Measurements from ENCODE around the gene LAMB3. TPM values are rescaled to one million over a fixed set of nuclear protein-coding genes. Genes with fewer than 3 reads are reported as not detected.
"Not testable (repeated sequence)": the region's sequence is repeated elsewhere in the genome, so short reads cannot be mapped to it uniquely, and the experiment has no call there.

LAMB3 gene
- 4.6 and 5.8 TPM in 2 replicates for polyA plus RNA-seq
- polyA minus RNA-seq, result 2.5 and 4.1 TPM in 2 replicates

- Histone ChIP-seq H3K79me2 (replicated peaks; ENCODE audit: insufficient read depth, low read length) (no peaks in the 10 kb centered on the region), H3F3A (ENCODE audit: insufficient read depth, low read length, poor library complexity, severe bottlenecking) (no peaks in the 10 kb centered on the region), H2AFZ (ENCODE audit: low read depth, low read length) (no peak within 1 kb of the TSS), H3K9me3 (ENCODE audit: low read length) (no peaks in the 10 kb centered on the region), H3K9ac (ENCODE audit: low read length) (no peak within 1 kb of the TSS), H3K27ac (ENCODE audit: low read length) (no peak within 1 kb of the TSS), H3K4me3 (ENCODE audit: low read length) (no peak within 1 kb of the TSS), H3K9me2 (ENCODE audit: insufficient read depth, low read length) (no peaks in the 10 kb centered on the region), H3K36me3 (ENCODE audit: insufficient read depth, low read length) (no peaks in the 10 kb centered on the region), H4K20me1 (ENCODE audit: insufficient read depth) (no peaks in the 10 kb centered on the region), H3K4me2 (ENCODE audit: low read length) (no peak within 1 kb of the TSS), H3K27me3 (ENCODE audit: insufficient read depth, low read depth, low read length) (no peaks in the 10 kb centered on the region)
- TF ChIP-seq SMC3 (conservative IDR thresholded peaks at IDR 0.05; ENCODE audit: poor library complexity) (no peak), RAD21 (conservative IDR thresholded peaks at IDR 0.05) (no peak), CTCF (IDR thresholded peaks at IDR 0.05; ENCODE audit: poor library complexity, severe bottlenecking) (no peak), TAF1 (IDR thresholded peaks at IDR 0.05; ENCODE audit: low read depth) (no peak), EZH2 (IDR thresholded peaks at IDR 0.05; ENCODE audit: borderline replicate concordance, insufficient read depth, low read length, poor library complexity, severe bottlenecking) (no peak), REST (IDR thresholded peaks at IDR 0.05; ENCODE audit: borderline replicate concordance) (no peak), MXI1 (conservative IDR thresholded peaks at IDR 0.05; ENCODE audit: poor library complexity, severe bottlenecking) (no peak), POLR2AphosphoS5 (IDR thresholded peaks at IDR 0.05) (no peak), EP300 (conservative IDR thresholded peaks at IDR 0.05; ENCODE audit: poor library complexity, severe bottlenecking) (no peak)
Measured at GRCh38 chr1:209652121-209652735, at the start of gene LAMB3. LAMB3 (minus strand) TSS chr1:209652425; CDS start chr1:209650944, 1,481 bp downstream.

- not testable (repeated sequence) for H3K79me2 ChIP-seq (replicated peaks; ENCODE audit: insufficient read depth, low read length); H3F3A ChIP-seq (ENCODE audit: insufficient read depth, low read length, poor library complexity, severe bottlenecking); H3K4me3 ChIP-seq (ENCODE audit: low read length)
Measured at GRCh38 chr1:209700686-209701085, 48.5 kb upstream of the LAMB3 start.

More at GRCh38 chr1:209700686-209701085, 48.5 kb upstream of the LAMB3 start:
- H3K36me3 ChIP-seq (ENCODE audit: insufficient read depth, low read length); H3K4me2 ChIP-seq (ENCODE audit: low read length); H2AFZ ChIP-seq (ENCODE audit: low read depth, low read length); H3K9me3 ChIP-seq (ENCODE audit: low read length); H3K27me3 ChIP-seq (ENCODE audit: insufficient read depth, low read depth, low read length); H3K9me2 ChIP-seq (ENCODE audit: insufficient read depth, low read length); H3K9ac ChIP-seq (ENCODE audit: low read length); H3K27ac ChIP-seq (ENCODE audit: low read length); H4K20me1 ChIP-seq (ENCODE audit: insufficient read depth): not testable (repeated sequence)
